Brain microvascular endothelial cell (primary cell): ENCODE measurements around the gene ACVR2B.

Source experiments
- DNase-seq: peaks from one replicate; pipeline ENCODE4 v3.0.0-alpha.2; 2020
- H3K27ac ChIP-seq: fragments of 250-450 bp; sonication (Bioruptor Pico); 2 replicates; pipeline ENCODE4 v1.5.1; 2020; ENCODE audit warnings: mild to moderate bottlenecking, moderate library complexity
- H3K27me3 ChIP-seq: fragments of 250-450 bp; sonication (Bioruptor Pico); replicated peaks from 2 replicates; pipeline ENCODE4 v1.5.1; 2020; ENCODE audit warnings: mild to moderate bottlenecking
- H3K36me3 ChIP-seq: fragments of 250-450 bp; sonication (Bioruptor Pico); replicated peaks from 2 replicates; pipeline ENCODE4 v1.5.1; 2020; ENCODE audit warnings: mild to moderate bottlenecking
- H3K4me3 ChIP-seq: 2 replicates; pipeline ENCODE4 v1.5.1; 2011; ENCODE audit warnings: low read depth, mild to moderate bottlenecking, control low read depth, low read length, moderate library complexity
- CTCF ChIP-seq: IDR thresholded peaks from 2 replicates; pipeline ENCODE4 v1.5.1; 2011; ENCODE audit warnings: low read depth, mild to moderate bottlenecking, moderate library complexity, low read length, control low read depth, inconsistent platforms; ENCODE audit errors: missing control alignments
- in situ Hi-C: cut with HindIII; loops from 2 replicates; pipeline ENCODE4 v1.10.0; 2017; ENCODE audit warnings: low sequenced_read_pairs, low pct_ligation_motif_present

The ACVR2B gene

GRCh38 chr3:38480930-38481329 is 27.2 kb downstream of the ACVR2B start:
- in situ Hi-C loops, result no loop called here
- Histone ChIP-seq H3K36me3 (peaks cover 3% of the 10 kb centered on the region), H3K27me3 (no peaks in the 10 kb centered on the region), H3K27ac (no peak overlapping the region), H3K4me3 (no peak overlapping the region)
- DNase-seq, result no peak
- TF ChIP-seq CTCF, result no peak

- Histone ChIP-seq H3K27me3 (no peaks in the 10 kb centered on the region), H3K4me3 (no peak overlapping the region), H3K36me3 (peaks cover 3% of the 10 kb centered on the region), H3K27ac (no peak overlapping the region)
- in situ Hi-C loops, result no loop called here
- DNase-seq, result no peak
- no peak for TF ChIP-seq CTCF
Measured at GRCh38 chr3:38482951-38483350, 29.3 kb downstream of the ACVR2B start.

DNA sequence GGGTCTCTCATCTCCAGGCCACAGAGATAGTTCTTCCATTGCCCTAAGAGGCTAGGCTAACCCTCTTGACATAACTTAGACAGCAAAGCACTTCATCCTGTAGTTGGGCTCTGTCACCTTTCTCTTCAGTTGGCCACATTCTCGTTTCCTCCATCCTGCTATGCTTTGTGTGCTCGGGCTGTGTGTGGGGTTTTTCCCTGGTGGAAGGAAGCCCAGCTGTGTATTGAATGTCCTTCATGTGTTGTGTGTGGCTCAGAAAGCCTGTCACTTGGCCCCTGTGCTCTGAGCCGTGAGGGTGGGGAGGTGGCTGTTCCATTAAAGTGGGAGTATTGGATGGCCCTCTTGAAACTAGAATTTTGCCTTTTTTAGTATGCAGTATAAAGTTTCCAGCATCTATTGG is 33.6 kb downstream of the ACVR2B start:
- in situ Hi-C loops, result no loop called here
- H3K27me3 ChIP-seq, result no peaks in the 10 kb centered on the region
- H3K36me3 ChIP-seq, result no peaks in the 10 kb centered on the region
- no peak for TF ChIP-seq CTCF
- H3K4me3 ChIP-seq, result no peak overlapping the region
- no peak for DNase-seq
- no peak overlapping the region for H3K27ac ChIP-seq

DNA sequence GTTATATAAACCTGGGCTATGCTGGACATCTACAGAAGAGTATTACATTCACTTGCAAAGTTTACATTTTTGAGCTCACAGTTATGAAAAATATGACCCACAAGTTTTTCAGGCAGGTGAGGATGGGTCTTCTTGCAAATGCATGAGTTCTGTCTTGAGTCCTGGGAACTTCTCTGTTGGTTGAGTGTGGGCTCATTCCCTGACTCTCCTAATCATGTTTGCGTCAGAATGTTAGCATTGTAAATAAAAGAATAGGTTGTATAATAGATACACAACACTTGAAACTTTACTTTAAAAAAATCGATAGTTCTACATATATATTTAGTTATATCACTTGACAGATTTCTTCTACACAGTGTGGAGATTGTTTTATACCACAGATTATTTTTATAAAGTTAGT is 35.3 kb downstream of the ACVR2B start:
- Histone ChIP-seq H3K27me3 (no peaks in the 10 kb centered on the region), H3K36me3 (no peaks in the 10 kb centered on the region), H3K27ac (no peak overlapping the region), H3K4me3 (no peak overlapping the region)
- no peak for TF ChIP-seq CTCF
- DNase-seq, result no peak
- in situ Hi-C loops, result no loop called here

DNA sequence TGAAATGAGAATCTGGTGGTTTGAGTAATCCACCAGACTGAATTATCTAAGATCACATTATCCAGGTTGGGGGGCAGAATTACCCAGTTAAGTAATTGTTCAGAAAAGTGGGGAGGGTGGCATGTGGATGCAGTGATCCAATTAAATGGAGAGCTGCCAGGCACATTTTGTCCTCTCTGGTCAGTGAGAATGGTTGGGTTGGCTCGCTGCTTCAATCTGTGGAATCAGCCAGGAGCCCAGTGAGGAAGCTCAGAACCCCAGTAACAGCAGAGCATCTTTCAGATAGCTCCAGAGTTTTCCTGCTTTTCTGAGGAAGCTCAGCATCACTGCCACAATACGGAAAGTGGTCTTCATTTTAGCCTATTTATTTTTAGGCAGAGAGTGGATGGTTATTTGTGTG is 36.1 kb downstream of the ACVR2B start:
- no peak for TF ChIP-seq CTCF
- no peaks in the 10 kb centered on the region for H3K27me3 ChIP-seq
- in situ Hi-C loops, result no loop called here
- no peak for DNase-seq
- no peak overlapping the region for H3K27ac ChIP-seq
- H3K36me3 ChIP-seq, result no peaks in the 10 kb centered on the region
- H3K4me3 ChIP-seq, result no peak overlapping the region

DNA sequence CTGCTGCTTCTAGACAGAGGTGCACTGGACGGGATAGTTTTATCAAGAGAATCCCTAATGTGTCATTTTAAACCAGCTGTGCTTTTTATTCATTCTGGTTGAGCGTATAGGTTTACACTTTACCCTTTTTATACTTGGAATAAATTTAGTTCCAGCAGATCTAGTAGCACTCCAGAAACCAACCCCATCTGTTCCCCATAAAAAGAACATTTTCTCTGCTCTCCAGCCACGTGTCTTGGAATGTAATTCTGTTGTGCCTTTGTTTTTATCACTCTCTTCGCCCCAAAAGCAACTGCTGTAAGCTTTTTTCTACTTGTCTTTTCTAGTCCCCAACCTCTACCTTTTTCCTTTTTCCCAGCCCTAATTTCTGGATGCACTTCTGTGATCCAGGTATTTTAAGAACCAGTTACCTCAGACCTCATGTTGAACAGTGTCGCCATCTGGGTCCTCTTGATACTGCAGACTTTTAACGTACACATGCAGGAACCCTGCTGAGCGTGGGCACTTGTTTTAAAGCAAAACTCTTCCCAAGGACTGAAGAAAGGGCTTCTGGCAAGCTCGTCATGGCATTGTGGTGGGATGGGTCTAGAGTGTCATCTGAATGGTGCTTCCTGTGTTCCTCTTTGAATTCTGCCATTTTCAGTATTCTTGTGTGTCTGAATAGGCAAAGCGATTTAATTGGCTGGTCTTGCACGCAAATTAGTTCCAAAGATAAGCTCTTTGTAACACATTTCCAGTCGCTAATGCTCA is 36.8 kb downstream of the ACVR2B start:
- TF ChIP-seq CTCF, result no peak
- H3K27ac ChIP-seq, result no peak overlapping the region
- no peaks in the 10 kb centered on the region for H3K36me3 ChIP-seq
- H3K4me3 ChIP-seq, result no peak overlapping the region
- no peaks in the 10 kb centered on the region for H3K27me3 ChIP-seq
- in situ Hi-C loops, result no loop called here
- no peak for DNase-seq
